Pancreas (tissue), 10 donors: ENCODE measurements around the gene SLC38A5. TPM values are rescaled to one million over a fixed set of nuclear protein-coding genes. Genes with fewer than 3 reads are reported as not detected.

Experiments used
- ATAC-seq, 4 donors: fragments of 200-7000 bp; cut with Tn5 transposase; one replicate each; pipeline versions ENCODE4 v1.8.0 to v1.9.1; 2020; ENCODE audit warnings: mild to moderate bottlenecking in 4 of 4, moderate library complexity in 4 of 4
- DNase-seq, 6 donors: peaks; one replicate each; pipeline ENCODE4 v3.0.0-alpha.2; 2020
- FAIRE-seq: peaks from 2 replicates; lab custom pipeline; 2012; peaks lifted over from hg19 to GRCh38; lab: Jason Lieb, UNC
- H3K27ac ChIP-seq, 4 donors: fragments of 200-600 bp; sonication (generic); 1 replicate in 3 of 4; 2 replicates in 1 of 4; pipeline versions ENCODE4 v1.5.0 to v1.8.0; 2020
- H3K27me3 ChIP-seq, 4 donors: fragments of 200-600 bp; one replicate each; pipeline ENCODE4 v1.8.0; 2021
- H3K36me3 ChIP-seq, 3 donors: fragments of 200-600 bp; sonication (generic) in 1 of 3; one replicate each; pipeline versions ENCODE4 v1.5.0 to v1.8.0; 2020 to 2021
- H3K4me1 ChIP-seq, 3 donors: fragments of 200-600 bp; one replicate each; pipeline ENCODE4 v1.8.0; 2021
- H3K4me3 ChIP-seq, 4 donors: fragments of 200-600 bp; sonication (generic) in 2 of 4; one replicate each; pipeline versions ENCODE4 v1.5.0 to v1.8.0; 2020 to 2021
- H3K9me3 ChIP-seq, 4 donors: fragments of 200-600 bp; one replicate each; pipeline ENCODE4 v1.8.0; 2021
- WGBS, 2 donors: extraction: QIAGEN DNeasy Blood & Tissue Kit; methylation state at CpG; one replicate each; pipeline ENCODE4 v1.1.7; 2013; 5-methylcytosine and 5-hydroxymethylcytosine counted together
- intact Hi-C, 3 donors: fragments of 100-400 bp; cut with DNase I; formaldehyde crosslinking; loops; one replicate each; pipeline versions ENCODE4 v1.11.1 to v1.14.2; 2022
- polyA plus RNA-seq, 2 donors: library from polyadenylated mRNA; stranded (reverse); fragments of 200-250 nt; gene quantifications; one replicate each; pipeline ENCODE4 v1.2.3, GENCODE V29; 2013
- total RNA-seq, 6 donors: library from RNA; stranded (reverse); fragmentation: NEBNext Ultra II Directional in 4 of 6; extraction: Animal tissue kit (Norgen Biotek cat#: 25700) in 4 of 6; gene quantifications; one replicate each; pipeline versions ENCODE4 v1.2.1 to v1.2.4, GENCODE V29; 2021 to 2023
- TF ChIP-seq, protein P1 (sequence below), 4 donors: fragments of 200-600 bp; sonication (generic) in 3 of 4; IDR thresholded peaks; one replicate each; pipeline versions ENCODE4 v1.5.0 to v1.8.0; 2021; ENCODE audit warnings: antibody characterized with exemption in 4 of 4
- donor health status: healthy with polysubstance abuse.
- donor health status: DM: no; HTN: no; CAD: no; lungs with moderate emphysema.
- donor health status: DM: no; HTN: no; CAD: no.
- donor health status: control.
- donor health status: control.
- donor health status: Bipolar disorder and iron deficiency.
- donor health status: DM: yes; HTN: yes; CAD: no.
- donor health status: DM: no; HTN: no; CAD: no.
- donor health status: DM: no; HTN: no; CAD: no.
- donor health status: DM: yes; HTN: yes; CAD: no.

The SLC38A5 gene
- total and polyA plus RNA-seq, 8 donors = 63.3 to 373 (median 150) TPM

DNA sequence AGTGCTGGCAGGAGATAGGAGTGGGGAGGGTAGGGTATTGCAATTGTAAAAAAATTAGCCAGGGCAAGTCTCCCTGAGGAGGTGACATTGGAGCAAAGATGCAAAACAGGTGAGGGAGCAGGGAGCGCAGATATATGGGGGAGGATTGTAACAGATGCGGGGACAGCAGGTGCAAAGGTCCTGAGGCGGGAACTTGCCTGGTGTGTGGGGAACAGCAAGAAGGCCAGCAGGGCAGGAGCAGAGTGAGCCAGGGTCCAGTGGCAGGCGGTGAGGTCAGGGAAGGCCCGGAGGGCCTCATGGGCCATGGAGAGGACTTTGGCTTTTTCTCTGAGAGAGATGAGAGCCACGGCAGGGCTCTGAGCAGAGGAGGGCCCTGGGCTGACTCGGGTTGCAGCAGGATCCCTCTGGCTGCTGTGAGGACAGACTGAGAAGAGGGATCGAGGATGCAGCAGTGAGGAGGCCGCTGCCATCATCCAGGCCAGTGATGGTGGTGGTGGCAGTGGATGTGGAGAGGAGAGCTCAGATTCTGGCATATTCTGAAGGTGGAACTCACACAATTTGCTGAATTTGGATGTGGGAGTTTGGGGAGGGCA lies 44.9 kb upstream of the SLC38A5 start:
- H3K4me3 ChIP-seq = no peak overlapping the region
- FAIRE-seq = no peak
- DNase-seq = no peak
- TF ChIP-seq, protein P1, sequence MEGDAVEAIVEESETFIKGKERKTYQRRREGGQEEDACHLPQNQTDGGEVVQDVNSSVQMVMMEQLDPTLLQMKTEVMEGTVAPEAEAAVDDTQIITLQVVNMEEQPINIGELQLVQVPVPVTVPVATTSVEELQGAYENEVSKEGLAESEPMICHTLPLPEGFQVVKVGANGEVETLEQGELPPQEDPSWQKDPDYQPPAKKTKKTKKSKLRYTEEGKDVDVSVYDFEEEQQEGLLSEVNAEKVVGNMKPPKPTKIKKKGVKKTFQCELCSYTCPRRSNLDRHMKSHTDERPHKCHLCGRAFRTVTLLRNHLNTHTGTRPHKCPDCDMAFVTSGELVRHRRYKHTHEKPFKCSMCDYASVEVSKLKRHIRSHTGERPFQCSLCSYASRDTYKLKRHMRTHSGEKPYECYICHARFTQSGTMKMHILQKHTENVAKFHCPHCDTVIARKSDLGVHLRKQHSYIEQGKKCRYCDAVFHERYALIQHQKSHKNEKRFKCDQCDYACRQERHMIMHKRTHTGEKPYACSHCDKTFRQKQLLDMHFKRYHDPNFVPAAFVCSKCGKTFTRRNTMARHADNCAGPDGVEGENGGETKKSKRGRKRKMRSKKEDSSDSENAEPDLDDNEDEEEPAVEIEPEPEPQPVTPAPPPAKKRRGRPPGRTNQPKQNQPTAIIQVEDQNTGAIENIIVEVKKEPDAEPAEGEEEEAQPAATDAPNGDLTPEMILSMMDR (IDR thresholded peaks at IDR 0.05) = no peak
- WGBS, 2 donors = 80 to 91% methylated on average over 9 of the region's 9 CpGs
- no peak for ATAC-seq
- intact Hi-C loops = no loop called here
- no peaks in the 10 kb centered on the region for H3K9me3 ChIP-seq
- H3K4me1 ChIP-seq = no peaks in the 10 kb centered on the region
- no peak overlapping the region for H3K27ac ChIP-seq
- no peaks in the 10 kb centered on the region for H3K36me3 ChIP-seq
- H3K27me3 ChIP-seq = no peaks in the 10 kb centered on the region

DNA sequence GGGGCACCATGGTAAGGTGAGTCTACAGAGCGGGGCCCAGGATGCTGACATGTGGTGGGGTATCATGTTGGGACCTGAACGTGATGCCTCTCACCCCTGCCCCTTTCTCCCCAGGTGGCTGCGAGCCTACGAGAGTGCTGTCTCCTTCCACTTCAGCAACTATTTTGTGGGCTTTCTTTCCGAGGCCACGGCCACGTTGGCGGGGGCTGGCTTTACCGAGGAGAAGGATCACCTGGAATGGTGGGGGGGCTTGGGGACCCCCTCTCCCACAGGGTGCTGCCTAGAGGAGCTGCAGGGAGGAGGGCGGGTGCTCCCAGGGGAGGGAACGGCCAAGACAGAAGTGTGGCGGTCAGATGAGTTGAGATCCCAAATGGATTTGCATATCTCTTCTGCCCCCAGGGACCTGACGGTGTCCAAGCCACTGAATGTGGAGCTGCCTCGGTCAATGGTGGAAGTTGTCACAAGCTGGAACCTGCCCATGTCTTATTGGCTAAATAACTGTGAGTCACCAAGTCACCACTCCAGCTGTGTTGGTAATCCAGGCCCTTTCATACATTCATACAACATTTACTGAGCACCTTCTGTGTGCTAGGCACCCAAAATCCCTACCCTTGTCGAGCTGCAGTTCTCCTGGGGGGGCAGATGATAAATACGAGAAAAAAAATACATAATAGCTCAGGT lies 44.2 kb upstream of the SLC38A5 start:
- 70 to 88% methylated on average over 16 of the region's 16 CpGs for WGBS, 2 donors
- intact Hi-C loops = no loop called here
- FAIRE-seq = no peak

DNA sequence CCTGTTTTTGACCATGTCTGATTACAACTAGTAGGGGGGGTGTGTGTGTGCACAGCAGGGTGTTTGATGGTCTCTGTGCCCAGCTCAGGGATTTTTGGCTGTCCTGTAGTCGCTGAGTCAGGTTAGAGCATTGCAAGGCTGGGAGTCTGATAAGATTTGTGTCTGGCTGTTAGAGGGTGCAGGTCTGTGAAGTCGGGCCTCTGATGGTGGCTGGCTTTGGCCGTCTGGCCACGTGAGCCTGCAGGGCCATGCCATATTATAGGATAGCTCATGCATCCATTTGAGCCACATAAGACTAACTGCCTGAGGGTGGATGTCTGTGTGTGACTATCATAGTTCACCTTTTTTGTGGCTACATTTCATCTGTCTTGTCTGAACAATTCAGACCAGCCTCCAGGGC lies 43.6 kb upstream of the SLC38A5 start:
- no peaks in the 10 kb centered on the region for H3K27me3 ChIP-seq
- WGBS, 2 donors = 67 to 85% methylated on average over 4 of the region's 4 CpGs
- TF ChIP-seq, protein P1 (IDR thresholded peaks at IDR 0.05) = no peak
- H3K4me1 ChIP-seq = no peaks in the 10 kb centered on the region
- FAIRE-seq (no peak), ATAC-seq (no peak), DNase-seq (no peak)
- intact Hi-C loops = no loop called here
- H3K4me3 ChIP-seq = no peak overlapping the region
- H3K9me3 ChIP-seq = no peaks in the 10 kb centered on the region
- no peaks in the 10 kb centered on the region for H3K36me3 ChIP-seq
- H3K27ac ChIP-seq = no peak overlapping the region

More for the DNA sequence above, 44.2 kb upstream of the SLC38A5 start:
- H3K4me3 ChIP-seq = no peak overlapping the region
- no peak overlapping the region for H3K27ac ChIP-seq
- H3K9me3 ChIP-seq = no peaks in the 10 kb centered on the region
- no peaks in the 10 kb centered on the region for H3K36me3 ChIP-seq
- DNase-seq (no peak), ATAC-seq (no peak)
- no peaks in the 10 kb centered on the region for H3K27me3 ChIP-seq
- TF ChIP-seq, protein P1 (IDR thresholded peaks at IDR 0.05) = no peak
- H3K4me1 ChIP-seq = no peaks in the 10 kb centered on the region

DNA sequence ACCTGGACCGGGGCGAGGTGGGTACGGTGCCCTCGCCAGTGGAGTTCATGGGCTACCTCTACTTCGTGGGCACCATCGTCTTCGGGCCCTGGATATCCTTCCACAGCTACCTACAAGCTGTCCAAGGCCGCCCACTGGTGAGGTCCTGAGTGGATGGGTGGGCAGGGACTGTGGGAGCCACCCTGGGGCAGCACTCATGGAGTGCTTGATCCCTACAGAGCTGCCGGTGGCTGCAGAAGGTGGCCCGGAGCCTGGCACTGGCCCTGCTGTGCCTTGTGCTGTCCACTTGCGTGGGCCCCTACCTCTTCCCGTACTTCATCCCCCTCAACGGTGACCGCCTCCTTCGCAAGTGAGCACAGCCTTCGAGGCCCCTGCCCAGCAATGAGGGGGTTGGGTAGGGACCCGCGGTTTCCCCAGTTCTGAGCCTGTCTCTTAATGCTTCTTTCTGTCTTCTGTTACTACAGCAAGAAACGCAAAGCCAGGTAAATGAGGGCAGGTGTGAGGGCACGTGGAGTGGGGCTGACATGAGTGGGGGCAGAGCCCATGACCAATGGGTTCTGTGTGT lies 42.4 kb upstream of the SLC38A5 start:
- ATAC-seq (no peak), FAIRE-seq (no peak), DNase-seq (no peak)
- H3K9me3 ChIP-seq = no peaks in the 10 kb centered on the region
- no peak overlapping the region for H3K4me3 ChIP-seq
- intact Hi-C loops = no loop called here
- no peaks in the 10 kb centered on the region for H3K27me3 ChIP-seq
- 81 to 89% methylated on average over 20 of the region's 20 CpGs for WGBS, 2 donors
- H3K36me3 ChIP-seq = no peaks in the 10 kb centered on the region
- H3K4me1 ChIP-seq = no peaks in the 10 kb centered on the region
- no peak overlapping the region for H3K27ac ChIP-seq
- TF ChIP-seq, protein P1 (IDR thresholded peaks at IDR 0.05) = no peak

DNA sequence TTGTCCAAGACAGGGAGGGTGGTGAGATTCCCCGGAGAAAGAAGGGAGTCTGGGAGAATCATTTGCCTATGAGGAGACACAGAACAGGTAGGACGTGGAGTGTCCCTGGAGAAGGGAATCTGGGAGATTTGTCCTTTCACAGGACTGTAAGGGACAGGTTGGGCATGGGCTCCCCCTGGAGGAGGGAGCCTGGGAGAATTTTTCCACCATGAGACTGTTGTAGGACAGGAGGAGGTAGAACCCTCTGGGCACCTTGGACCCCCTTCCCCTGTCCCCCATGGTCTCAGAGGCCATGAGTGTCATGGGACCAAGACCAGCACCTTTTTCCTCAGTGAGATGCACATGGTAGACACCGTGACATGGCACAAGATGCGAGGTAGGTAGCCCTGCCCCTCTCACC lies 41.5 kb upstream of the SLC38A5 start:
- no peak for FAIRE-seq
- intact Hi-C loops = no loop called here
- ATAC-seq = peak in 2 of 4 donors; percentile 27 to 37

More for the DNA sequence above, 41.5 kb upstream of the SLC38A5 start:
- Histone ChIP-seq H3K4me3 (no peak overlapping the region), H3K36me3 (no peaks in the 10 kb centered on the region), H3K27ac (no peak overlapping the region), H3K4me1 (no peaks in the 10 kb centered on the region), H3K27me3 (no peaks in the 10 kb centered on the region), H3K9me3 (no peaks in the 10 kb centered on the region)
- DNase-seq = peak in 1 of 6 donors; percentile 37
- 40 to 48% methylated on average over 4 of the region's 4 CpGs for WGBS, 2 donors
- TF ChIP-seq, protein P1 (IDR thresholded peaks at IDR 0.05) = peak in 1 of 4 donors; percentile 12
